Measurements from ENCODE around the gene HES7. TPM values are rescaled to one million over a fixed set of nuclear protein-coding genes. Genes with fewer than 3 reads are reported as not detected.

The HES7 gene
- polyA plus RNA-seq, 4 donors, result 0.08 TPM; not detected in 3

DNA sequence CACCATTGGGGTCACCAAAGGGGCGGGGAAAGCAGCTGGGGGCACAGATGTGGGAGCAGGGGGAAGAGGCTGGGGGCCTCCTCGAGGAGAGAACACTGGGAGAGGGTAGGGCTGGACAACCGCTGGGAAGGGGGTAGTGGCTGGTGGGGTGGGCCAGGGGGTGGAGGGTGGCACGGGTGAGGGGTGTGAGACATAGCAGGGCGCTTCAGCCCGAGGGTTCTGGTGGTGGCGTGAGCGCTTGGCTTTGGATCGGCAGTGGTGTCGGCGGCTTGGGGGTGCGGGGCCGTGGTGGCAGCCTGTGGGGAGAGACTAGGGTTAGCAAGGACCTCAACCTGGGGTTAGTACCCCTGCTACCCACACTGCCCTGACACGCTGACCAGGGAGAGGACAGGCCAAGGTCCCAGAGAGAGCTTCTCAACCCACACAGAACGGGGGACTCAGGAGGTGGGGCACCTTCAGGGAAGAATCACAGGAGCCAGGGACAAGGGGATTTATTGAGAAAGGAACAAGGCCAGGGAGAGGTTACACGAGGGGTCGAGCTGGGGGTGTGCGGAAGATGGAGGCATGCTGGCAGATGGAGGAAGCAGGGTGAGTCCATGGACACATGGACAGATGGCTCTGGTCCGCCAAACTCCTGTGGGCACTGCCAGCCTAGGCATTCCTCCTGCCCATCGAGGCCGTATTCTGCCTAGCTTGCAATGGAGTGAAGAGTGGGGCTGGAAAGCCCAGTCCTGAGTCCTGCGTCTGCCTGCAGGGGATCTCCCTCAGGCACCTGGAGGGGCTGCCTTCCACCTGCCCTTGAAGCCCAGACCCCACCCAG is 19.9 kb upstream of the HES7 start:
- DNase-seq (ENCODE audit: low read depth in 4 of 4, low spot score in 3 of 4), result no peak

DNA sequence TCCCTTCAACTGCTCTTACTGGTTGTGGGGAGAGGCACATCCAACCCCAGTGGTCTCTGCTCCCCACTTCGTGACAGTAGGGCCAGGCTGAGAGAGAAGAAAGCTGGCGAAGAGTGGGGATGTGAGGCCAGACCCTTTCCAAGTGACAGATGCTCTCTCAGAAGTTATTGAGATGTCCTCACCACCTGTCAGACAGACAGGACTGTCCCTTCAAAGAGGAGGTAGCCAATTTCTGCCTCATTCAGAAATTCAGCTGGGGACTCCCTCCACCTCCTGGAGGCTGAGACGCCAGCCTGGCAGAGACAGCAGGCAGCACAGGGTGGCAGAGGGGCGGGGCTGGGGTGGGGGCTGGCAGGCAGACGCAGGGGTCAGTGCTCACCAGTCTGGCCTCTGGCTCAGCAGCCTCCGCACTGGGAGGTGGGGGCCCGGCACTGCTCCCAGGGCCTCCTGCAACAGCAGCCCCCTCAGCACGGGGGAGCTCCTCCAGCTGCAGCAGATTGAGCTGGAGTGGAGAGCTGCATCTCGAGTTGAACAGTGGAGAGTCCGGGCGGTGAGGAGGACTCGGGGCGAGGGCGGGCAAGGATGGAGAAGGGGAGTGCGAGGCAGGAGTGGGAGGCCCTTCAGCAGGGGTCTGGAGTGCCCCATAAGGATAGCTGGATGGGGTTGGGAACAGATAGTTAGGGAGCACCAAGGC is 19.1 kb upstream of the HES7 start:
- DNase-seq (ENCODE audit: low read depth in 4 of 4, low spot score in 3 of 4), result no peak

DNA sequence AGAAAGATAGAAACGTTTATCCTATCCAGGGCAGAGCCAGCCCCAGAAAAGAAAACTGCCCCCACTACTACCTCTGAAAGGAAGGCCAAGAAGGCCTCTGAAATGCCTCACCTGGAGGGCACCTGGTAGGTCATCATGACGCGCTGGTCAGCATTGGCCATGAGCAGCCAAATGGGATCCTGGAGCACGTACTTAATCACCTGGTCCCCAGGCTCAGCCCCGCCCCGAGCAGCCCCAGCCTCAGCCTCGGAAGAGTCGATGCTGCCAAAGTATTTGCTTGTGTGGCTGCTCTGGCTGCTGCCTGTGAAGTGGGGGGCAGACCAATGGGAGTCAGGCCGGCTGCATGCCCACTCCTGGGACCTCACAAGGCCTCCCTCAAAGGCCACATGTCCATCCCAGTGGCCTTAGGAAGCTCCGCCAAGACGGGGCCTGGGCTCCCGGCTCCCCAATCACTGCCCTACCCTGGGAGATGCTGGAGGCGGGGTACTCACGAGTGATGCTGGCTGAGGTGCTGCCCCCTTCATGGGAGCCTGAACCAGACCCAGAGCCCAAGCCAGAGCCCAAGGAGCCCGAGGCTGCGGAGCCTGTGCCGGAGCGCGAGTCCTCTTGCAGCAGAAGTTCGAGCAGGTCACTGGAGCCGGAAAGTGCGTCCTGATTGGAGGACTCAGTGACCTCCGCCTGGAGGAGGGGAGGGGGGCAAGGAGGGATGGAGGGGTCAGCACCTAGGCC is 18.4 kb upstream of the HES7 start:
- DNase-seq (ENCODE audit: low read depth in 4 of 4, low spot score in 3 of 4), result no peak

DNA sequence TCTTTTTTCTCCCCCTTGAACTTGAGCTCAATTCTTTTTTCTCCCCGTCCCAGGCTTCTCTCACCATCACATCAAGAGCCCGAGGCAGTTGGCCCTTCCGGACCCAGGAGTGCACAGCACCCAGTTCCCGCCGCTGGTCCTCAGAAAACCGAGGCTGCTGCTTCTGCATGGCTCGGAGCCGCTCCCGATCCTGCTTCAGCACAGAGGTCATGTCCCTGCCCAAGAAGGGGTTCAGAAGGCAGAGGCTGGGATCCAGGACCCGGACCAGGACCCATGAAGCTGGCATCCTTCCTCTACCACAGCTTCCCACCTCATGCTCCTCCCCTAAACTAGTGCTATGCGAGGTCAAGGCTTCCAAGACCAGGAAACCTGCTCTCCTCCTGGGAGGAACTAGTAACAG is 17.8 kb upstream of the HES7 start:
- no peak for DNase-seq (ENCODE audit: low read depth in 4 of 4, low spot score in 3 of 4)

DNA sequence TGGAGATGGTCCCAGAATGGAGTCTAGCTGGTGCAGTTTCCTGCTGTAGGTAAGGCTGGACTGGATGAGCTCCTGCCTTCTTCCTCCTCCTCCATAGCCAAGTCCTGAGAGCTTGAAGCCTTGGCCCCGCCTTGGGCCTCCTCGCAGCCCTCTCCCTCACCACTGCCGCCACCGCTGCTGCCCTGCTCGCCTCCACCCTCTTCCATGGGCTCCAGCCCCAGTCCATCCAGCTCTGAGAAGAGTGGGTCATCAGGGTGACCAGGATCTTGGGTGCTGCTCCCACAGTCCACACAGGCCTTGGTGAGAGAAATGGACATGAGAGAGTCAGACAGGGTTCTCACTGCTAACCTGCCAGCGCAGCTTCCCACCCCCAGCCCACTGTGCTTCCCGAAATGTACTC is 17.1 kb upstream of the HES7 start:
- DNase-seq (ENCODE audit: low read depth in 4 of 4, low spot score in 3 of 4), result no peak

DNA sequence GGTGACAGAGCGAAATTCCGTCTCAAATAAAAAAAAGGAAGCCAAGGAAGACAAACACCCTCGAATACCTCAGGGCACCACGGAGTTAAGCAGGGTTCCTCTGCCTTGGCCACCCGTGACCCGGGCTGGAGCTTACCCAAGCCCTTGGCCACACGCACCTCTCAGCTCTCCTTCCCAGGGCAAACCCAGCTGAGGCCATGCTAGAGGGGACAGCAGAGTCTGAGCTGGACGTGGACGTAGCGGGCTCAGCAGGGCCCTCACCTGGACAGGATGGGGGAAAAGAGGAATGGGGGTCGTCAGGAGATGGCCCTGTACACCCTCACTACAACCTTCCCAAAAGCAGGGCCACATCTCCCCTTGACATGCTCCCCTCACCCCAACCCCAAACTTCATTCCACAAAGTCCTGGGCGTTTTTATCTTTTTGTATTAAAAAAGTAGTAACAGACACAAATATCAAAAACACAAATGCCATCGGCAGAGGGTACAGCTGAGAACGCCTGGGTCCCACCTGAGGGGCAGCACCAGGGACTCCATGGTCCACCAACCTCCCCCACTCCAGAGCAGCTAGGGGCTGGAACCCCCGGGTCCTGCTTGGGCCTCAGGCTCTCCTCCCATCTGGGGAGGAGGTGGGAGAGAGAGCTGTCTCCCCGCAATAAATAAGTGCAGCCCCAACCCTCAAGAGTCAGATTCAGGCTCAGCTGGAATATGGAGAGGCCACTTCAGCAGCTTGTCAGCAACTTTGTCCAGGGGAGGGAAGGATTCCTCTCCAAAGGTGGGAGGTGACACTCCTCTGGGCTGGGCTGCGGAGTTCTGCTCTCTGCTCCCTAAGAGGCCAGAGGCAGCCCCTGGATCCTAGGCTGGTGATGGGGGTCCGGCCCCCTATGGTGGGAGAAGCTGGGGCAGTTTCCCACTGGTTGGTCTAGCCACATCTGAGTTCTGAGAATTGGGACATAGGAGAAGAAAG is 16.4 kb upstream of the HES7 start:
- no peak for DNase-seq (ENCODE audit: low read depth in 4 of 4, low spot score in 3 of 4)

DNA sequence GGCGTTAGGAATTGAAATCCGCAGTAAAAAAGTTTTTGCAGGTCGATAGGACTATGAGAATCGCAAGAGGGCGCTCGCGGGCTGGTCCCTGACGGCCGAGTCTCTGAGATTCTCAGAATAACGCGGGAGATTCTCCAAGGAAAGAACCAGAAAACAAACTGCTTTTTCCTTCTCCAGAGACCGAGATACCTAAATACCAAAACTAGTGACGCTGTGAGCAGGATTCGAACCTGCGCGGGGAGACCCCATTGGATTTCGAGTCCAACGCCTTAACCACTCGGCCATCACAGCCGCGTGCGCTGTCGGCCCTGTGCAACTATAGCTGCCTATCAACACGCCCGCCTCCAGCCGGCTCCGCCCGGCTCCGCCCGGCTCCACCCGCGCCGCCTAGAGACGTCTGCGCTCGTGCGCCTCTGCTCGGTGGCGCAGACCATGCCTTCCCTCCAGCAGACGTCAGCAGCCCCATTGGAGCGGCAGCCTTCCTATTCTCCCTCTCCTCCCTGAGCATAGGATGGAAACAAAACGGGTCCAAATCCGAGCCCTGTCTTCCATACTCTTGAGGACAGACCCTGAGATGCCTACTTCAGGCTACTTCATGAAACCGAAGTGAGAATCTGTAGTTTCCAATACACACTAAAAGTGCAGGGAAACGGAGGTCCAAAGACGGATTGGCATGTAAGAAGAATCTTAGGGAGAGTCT is 14.9 kb upstream of the HES7 start:
- DNase-seq (ENCODE audit: low read depth in 4 of 4, low spot score in 3 of 4), result peak; percentile 95 to 96 (median 95)

DNA sequence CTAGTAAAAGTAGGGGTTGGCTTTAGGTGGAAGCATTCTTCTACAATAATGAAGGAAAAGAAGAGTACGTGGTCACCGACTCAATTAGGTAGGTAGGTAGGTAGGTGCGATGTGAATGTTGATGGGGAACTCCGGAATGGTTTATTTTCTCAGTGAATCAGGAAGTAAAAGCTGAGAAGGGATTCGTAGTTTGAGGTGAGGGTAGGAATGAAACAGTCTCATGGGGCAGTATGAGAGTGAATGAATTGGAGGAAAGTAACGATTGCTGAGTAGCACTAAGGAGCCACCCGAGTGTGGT is 14.4 kb upstream of the HES7 start:
- no peak for DNase-seq (ENCODE audit: low read depth in 4 of 4, low spot score in 3 of 4)

DNA sequence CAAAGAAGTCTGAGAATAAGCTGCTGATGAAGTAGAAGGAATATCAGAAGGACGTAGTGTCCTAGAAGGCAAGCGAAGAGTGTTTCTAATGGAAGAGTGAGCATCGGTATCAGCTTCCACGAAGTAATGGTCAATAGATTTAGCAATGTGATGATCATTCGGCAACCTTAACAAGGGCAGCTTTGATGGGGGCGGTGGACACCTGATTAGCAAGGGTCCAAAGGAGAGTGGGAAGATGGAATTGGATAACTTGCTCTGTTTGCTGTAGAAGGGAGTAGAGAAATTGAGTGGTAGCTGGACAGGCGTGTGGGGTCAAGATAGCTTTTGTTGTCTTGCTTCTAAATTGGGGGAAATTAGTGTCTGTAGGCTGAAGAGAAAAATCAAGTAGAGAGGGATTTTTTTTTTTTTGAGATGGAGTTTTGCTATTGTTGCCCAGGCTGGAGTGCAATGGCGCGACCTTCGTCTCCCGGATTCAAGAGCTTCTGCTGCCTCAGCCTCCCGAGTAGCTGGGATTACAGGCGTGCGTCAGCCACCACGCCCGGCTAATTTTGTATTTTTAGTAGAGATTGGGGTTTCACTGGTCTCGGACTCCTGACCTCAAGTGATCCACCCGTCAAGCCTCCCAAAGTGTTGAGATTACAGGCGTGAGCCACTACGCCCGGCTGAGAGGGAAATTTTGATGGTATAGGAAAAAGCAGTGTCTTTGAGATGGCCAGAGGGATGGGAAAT is 13.9 kb upstream of the HES7 start:
- no peak for DNase-seq (ENCODE audit: low read depth in 4 of 4, low spot score in 3 of 4)

DNA sequence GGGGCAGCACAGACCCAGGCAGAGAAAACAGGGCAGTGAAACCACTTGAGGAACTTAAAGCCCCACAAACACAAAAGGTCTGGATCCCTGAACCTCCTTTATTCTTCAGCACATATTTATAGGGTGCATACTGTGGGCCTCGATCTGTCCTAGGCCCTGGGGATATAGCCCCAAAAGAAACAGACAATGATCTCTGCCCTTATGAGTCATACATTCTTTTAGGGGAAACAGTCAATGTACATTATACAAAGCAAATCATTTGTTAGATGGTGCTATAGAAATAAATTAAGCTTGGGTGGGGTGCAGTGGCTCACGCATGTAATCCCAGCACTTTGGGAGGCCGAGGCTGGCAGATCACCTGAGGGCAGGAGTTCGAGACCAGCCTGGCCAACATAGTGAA is 10.0 kb upstream of the HES7 start:
- DNase-seq (ENCODE audit: low read depth in 4 of 4, low spot score in 3 of 4), result no peak

DNA sequence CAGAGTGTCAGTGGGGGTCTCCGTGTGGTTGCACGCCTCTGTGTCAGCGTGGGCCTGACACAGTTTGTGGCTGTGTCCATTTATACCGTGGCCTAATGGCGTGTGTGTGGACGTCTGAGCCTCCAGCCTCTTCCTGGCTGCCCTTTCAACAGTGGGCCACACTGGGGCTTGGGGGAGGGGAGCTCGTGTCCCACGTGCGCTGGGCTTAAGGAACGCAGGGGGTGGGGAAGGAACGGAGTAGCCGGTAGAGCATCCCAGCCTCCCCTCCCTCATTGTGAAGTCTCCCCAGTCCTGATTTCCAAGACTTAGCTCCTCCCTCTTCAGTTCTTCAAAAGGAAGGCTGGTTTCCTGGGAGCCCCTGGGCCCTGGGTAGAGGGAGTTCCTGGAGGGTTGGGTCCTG is 9.5 kb upstream of the HES7 start:
- no peak for DNase-seq (ENCODE audit: low read depth in 4 of 4, low spot score in 3 of 4)

DNA sequence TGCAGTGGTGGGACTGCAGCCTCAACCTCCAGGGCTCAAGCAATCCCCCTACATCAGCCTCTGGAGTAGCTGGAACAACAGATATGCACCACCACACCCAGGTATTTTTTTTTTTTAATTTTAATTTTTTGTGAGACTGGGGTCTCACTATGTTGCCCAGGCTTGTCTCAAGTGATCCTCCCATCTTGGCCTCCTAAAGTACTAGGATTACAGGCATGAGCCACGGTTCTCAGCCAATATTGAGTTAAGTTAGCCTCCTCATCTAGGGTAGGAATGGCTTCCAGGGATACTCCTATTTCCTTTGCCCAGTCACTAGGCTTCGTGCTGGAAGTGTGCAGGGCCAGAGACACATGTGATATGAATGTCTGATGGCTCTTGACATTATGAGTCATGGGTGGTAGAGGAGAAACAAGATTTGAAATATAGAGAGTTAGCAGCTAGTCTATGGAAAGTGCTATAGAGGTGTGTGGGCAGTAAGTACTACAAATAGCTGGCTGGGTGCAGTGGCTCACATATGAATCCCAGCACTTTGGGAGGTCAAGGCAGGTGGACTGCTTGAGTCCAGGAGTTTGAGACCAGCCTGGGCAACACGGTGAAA is 8.0 kb upstream of the HES7 start:
- DNase-seq (ENCODE audit: low read depth in 4 of 4, low spot score in 3 of 4), result no peak

DNA sequence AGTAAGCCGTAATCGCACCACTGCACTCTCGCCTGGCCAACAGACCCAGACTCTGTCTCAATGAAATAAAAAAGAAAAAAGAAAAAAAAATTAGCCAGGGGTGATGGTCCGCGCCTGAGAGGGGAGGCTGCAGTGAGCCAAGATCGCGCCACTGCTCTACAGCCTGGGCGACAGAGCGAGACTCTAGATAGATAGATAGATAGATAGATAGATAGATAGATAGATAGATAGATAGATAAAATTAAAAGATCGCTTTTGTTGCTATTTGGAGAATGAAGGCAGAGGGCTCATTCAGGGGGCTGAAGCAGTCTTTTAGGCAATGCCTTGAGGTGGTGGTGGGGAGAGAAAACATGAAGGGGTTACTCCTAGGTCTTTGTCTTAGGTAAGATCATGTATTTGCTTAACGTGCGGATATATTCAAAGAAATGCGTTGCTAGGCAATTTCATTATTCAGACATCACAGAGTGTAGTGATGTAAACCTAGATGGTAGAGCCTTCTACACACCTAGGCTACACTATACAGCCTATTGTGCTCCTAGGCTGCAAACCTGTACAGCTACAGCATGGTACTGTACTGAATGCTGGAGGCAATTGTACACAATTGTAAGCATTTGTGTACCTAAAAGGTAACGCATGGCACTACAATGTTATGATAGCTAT is 4.3 kb upstream of the HES7 start:
- DNase-seq (ENCODE audit: low read depth in 4 of 4, low spot score in 3 of 4), result no peak

DNA sequence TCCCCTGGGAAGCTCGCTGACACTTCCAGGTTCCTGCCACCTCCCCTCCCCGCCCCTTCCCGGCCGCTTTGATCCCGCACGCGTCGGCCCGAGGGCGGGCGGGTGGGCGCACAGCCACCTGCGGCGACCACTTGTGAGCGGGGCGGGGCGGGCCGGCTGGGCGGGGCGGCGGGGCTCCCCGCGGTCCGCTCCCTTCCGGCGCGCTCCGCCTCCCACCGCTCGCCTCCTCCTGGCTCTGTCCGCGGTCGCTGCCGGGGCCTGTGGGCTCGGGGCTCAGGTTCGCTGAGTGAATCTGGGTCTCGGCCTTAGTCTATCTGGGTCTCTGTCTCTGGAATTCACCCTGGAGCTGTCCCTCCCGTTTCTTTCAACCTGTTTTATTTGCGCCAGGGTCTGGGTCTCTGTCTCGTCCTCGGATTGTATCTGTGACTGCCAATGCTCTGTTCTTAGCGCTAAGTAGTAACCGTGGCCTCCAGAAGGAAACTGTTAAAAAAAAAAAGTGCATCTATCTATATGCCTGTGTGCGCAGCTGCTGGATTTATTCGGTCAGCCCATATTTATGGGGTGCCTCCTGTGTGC is 2.7 kb upstream of the HES7 start:
- DNase-seq (ENCODE audit: low read depth in 4 of 4, low spot score in 3 of 4), result no peak

DNA sequence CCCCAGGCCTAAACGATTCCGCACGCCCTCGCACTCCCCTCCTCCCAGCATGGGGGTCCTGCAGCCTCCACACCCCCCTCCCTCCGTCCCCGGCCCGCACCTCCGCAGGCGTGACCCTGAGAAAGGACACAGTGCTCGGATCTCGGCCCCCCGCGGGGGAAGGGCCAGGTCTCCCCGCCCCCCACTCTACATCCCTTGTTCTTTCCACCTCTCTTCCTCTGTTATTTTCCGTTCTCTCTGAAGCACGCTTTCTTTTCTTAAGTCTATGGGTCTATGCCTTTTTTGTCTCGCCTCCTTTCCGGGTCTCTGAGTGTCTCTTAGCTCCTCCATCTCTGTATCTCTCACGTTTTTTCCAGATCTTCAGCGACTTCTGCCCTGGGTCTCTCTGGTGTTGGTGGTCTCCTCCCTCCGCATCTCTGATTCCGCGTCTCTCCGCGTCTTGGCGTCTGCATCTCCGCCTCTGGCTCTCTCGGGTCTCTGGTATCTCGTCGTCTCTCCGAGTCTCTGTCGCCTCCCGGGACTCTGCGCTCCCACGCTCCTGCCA is 2.1 kb upstream of the HES7 start:
- DNase-seq (ENCODE audit: low read depth in 4 of 4, low spot score in 3 of 4), result no peak

DNA sequence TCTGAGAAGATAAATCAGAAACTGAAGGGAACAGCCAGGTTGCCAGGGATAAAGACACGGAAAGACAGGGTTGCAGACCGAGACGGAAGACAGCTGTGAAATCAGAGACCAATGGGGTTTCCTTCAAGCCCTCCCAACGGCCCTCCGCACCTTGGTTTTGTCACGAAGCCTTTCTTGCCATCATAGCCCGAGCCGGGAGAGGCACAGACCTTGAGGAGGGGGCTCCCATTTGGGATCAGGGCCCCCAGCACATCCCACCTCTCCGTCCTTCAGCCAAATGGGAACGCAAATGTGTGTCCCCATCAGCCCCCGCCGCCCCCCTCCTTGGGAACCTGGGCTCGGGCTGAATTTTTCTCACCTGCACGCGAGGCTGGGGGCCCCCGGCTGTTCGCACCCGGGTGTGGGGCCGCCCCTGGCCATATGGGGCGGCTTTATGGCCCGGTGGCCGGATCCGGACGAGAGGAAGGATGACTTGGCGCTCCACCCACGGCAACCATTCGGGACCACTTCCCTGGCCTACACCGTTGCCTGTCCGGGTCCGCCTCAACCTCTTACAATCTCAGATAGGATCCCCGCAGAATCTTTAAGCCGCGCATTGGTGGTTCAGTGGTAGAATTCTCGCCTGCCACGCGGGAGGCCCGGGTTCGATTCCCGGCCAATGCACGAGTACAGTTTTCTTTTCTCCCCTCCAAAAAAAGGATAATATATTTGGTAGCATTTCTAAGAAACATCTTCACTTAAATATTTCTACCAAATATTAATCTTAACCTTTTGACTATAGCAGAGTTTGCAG is 1.4 kb upstream of the HES7 start:
- peak in 1 of 4 donors; percentile 81 for DNase-seq (ENCODE audit: low read depth in 4 of 4, low spot score in 3 of 4)
